ENCODE measurements around the gene EDNRA.

DNA sequence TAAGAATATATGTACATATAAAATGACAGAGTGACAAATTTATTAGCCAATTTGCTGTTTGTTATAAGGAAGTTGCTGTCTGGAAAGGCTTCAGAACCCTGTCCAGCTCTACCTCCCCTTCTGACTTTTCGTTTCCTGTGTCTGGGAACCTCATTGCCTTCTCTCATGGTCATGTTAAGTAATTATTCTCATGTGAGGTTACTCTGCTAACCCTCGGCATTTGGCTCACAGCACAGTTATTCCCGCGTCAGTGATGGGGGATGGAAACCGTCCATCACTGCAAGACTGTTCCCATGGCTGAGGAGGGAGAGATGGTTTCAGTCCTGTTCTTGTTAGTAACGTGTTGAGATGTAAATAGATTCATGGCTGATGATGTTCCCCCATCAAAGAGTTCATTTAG, 11.9 kb downstream of the EDNRA start:
- TF ChIP-seq, protein P1, sequence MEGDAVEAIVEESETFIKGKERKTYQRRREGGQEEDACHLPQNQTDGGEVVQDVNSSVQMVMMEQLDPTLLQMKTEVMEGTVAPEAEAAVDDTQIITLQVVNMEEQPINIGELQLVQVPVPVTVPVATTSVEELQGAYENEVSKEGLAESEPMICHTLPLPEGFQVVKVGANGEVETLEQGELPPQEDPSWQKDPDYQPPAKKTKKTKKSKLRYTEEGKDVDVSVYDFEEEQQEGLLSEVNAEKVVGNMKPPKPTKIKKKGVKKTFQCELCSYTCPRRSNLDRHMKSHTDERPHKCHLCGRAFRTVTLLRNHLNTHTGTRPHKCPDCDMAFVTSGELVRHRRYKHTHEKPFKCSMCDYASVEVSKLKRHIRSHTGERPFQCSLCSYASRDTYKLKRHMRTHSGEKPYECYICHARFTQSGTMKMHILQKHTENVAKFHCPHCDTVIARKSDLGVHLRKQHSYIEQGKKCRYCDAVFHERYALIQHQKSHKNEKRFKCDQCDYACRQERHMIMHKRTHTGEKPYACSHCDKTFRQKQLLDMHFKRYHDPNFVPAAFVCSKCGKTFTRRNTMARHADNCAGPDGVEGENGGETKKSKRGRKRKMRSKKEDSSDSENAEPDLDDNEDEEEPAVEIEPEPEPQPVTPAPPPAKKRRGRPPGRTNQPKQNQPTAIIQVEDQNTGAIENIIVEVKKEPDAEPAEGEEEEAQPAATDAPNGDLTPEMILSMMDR (conservative IDR thresholded peaks at IDR 0.05 in 1 of 2, IDR thresholded peaks at IDR 0.05 in 1 of 2; ENCODE audit: extremely low read depth in 1 of 2, insufficient read depth in 1 of 2, low read depth in 1 of 2, low read length in 2 of 2), result no peak
- TF ChIP-seq EZH2 (IDR thresholded peaks at IDR 0.05; ENCODE audit: borderline replicate concordance, low read length), result no peak
